HCT116 (cell line): ENCODE measurements around the gene LDAF1. TPM values are rescaled to one million over a fixed set of nuclear protein-coding genes. Genes with fewer than 3 reads are reported as not detected.

Experiments
- ATAC-seq: fragments of 200-7000 bp; cut with Tn5 transposase; 2 replicates; pipeline ENCODE4 v1.9.1; 2020; ENCODE audit warnings: mild to moderate bottlenecking, moderate library complexity
- BruUV-seq: library from RNA; stranded (reverse); fragments of 400-500 nt; replicated peaks from 2 replicates; lab custom pipeline; 2021; lab: Mats Ljungman, UMichigan
- CTCF ChIA-PET: fragments of 300-600 bp; sonication (Branson Sonifier 250); formaldehyde crosslinking; loops from one replicate; lab custom pipeline; 2021; ENCODE audit warnings: antibody characterized with exemption; lab: Charles Lee
- POLR2A ChIA-PET: fragments of 300-600, 350-600 bp; sonication (Branson Sonifier 250); formaldehyde crosslinking; loops from one replicate; lab custom pipeline; 2021; ENCODE audit warnings: antibody characterized with exemption; lab: Charles Lee
- RAD21 ChIA-PET, 2 experiments: fragments of 300-600 bp; sonication (Branson Sonifier 250); formaldehyde crosslinking; loops; one replicate each; lab custom pipeline; 2023; ENCODE audit warnings: low total read pairs in 2 of 2; ENCODE audit not compliant: uncharacterized antibody in 2 of 2, unreplicated experiment in 2 of 2, low non-redundant PET in 1 of 2; lab: Charles Lee
- DNase-seq: peaks from one replicate; pipeline ENCODE4 v3.0.0-alpha.2; 2010; ENCODE audit warnings: low read depth, low spot score
- H2AFZ ChIP-seq: fragments of 200-600 bp; shearing (Covaris generic), sonication (generic); 2 replicates; pipeline ENCODE4 v1.6.1; 2017; ENCODE audit warnings: low read depth, mixed run types, mixed read lengths, antibody characterized with exemption, low read length; ENCODE audit not compliant: poor library complexity, severe bottlenecking
- H3K27ac ChIP-seq: 2 replicates; pipeline ENCODE4 v1.5.1; 2012; ENCODE audit warnings: low read depth, low read length
- H3K27me3 ChIP-seq: fragments of 200-600 bp; sonication (generic); 2 replicates; pipeline ENCODE4 v1.6.1; 2016; ENCODE audit warnings: mixed run types, low read length, mixed read lengths; ENCODE audit not compliant: insufficient read depth
- H3K36me3 ChIP-seq, 2 experiments: fragments of 200-500 bp in 1 of 2; fragments of 200-600 bp in 1 of 2; sonication (Bioruptor generic) in 1 of 2; sonication (generic) in 1 of 2; 2 replicates each; pipeline versions ENCODE4 v1.5.1 to v1.6.1; 2014 to 2016; ENCODE audit warnings: low read length in 2 of 2, inconsistent platforms in 1 of 2, mixed read lengths in 1 of 2, mixed run types in 1 of 2; ENCODE audit not compliant: insufficient read depth in 2 of 2, control insufficient read depth in 1 of 2
- H3K4me1 ChIP-seq, 2 experiments: fragments of 200-600 bp in 1 of 2; sonication (generic) in 1 of 2; 2 replicates each; pipeline versions ENCODE4 v1.5.1 to v1.6.1; 2012 to 2017; ENCODE audit warnings: low read length in 2 of 2, inconsistent platforms in 1 of 2, mild to moderate bottlenecking in 1 of 2, mixed read lengths in 1 of 2, mixed run types in 1 of 2, moderate library complexity in 1 of 2; ENCODE audit not compliant: insufficient read depth in 2 of 2, control insufficient read depth in 1 of 2
- H3K4me2 ChIP-seq: fragments of 200-600 bp; sonication (generic); 2 replicates; pipeline ENCODE4 v1.6.1; 2017; ENCODE audit warnings: mixed run types, low read length, mixed read lengths
- H3K4me3 ChIP-seq, 2 experiments: fragments of 200-600 bp in 1 of 2; sonication (generic) in 1 of 2; replicated peaks in 1 of 2; 2 replicates each; pipeline ENCODE4 v1.5.1; 2011 to 2016; ENCODE audit warnings: low read length in 2 of 2, control low read depth in 1 of 2, low read depth in 1 of 2, mild to moderate bottlenecking in 1 of 2, mixed read lengths in 1 of 2, mixed run types in 1 of 2
- H3K79me2 ChIP-seq: fragments of 200-600 bp; sonication (generic); 2 replicates; pipeline ENCODE4 v1.6.1; 2017; ENCODE audit warnings: mild to moderate bottlenecking, mixed run types, low read length, moderate library complexity, mixed read lengths; ENCODE audit not compliant: insufficient read depth
- H3K9ac ChIP-seq: fragments of 200-600 bp; sonication (generic); 2 replicates; pipeline ENCODE4 v1.6.1; 2016; ENCODE audit warnings: low read length, mixed read lengths
- H3K9me2 ChIP-seq: fragments of 200-600 bp; sonication (generic), shearing (Covaris generic); 2 replicates; pipeline ENCODE4 v1.6.1; 2017; ENCODE audit warnings: mixed run types, mild to moderate bottlenecking, moderate library complexity; ENCODE audit not compliant: insufficient read depth
- H3K9me3 ChIP-seq, 2 experiments: fragments of 200-500 bp in 1 of 2; fragments of 200-600 bp in 1 of 2; sonication (Bioruptor generic) in 1 of 2; sonication (generic) in 1 of 2; 2 replicates each; pipeline ENCODE4 v1.6.1; 2014 to 2017; ENCODE audit warnings: low read length in 2 of 2, mixed read lengths in 2 of 2, inconsistent platforms in 1 of 2, low read depth in 1 of 2, mild to moderate bottlenecking in 1 of 2, mixed run types in 1 of 2, moderate library complexity in 1 of 2; ENCODE audit not compliant: control insufficient read depth in 1 of 2, insufficient read depth in 1 of 2
- H4K20me1 ChIP-seq: fragments of 200-600 bp; sonication (generic), shearing (Covaris generic); 2 replicates; pipeline ENCODE4 v1.6.1; 2017; ENCODE audit warnings: mixed run types, mild to moderate bottlenecking, moderate library complexity; ENCODE audit not compliant: insufficient read depth
- ATF3 ChIP-seq: IDR thresholded peaks from 2 replicates; pipeline ENCODE4 v1.6.1; 2012
- CEBPB ChIP-seq: IDR thresholded peaks from 2 replicates; pipeline ENCODE4 v1.6.1; 2012; ENCODE audit warnings: low read depth
- ELF1 ChIP-seq: IDR thresholded peaks from 2 replicates; pipeline ENCODE4 v1.6.1; 2012; ENCODE audit warnings: low read depth, borderline replicate concordance
- EZH2 ChIP-seq: fragments of 200-600 bp; sonication (generic); IDR thresholded peaks from 2 replicates; pipeline ENCODE4 v1.6.1; 2017; ENCODE audit warnings: antibody characterized with exemption, mixed run types
- FOSL1 ChIP-seq: IDR thresholded peaks from 2 replicates; pipeline ENCODE4 v1.6.1; 2012; ENCODE audit warnings: low read depth
- JUND ChIP-seq: IDR thresholded peaks from 2 replicates; pipeline ENCODE4 v1.6.1; 2012
- POLR2A ChIP-seq: IDR thresholded peaks from 2 replicates; pipeline ENCODE4 v1.7.0; 2011; ENCODE audit warnings: borderline replicate concordance; ENCODE audit not compliant: insufficient read depth, insufficient read length; ENCODE audit errors: extremely low read depth
- POLR2AphosphoS5 ChIP-seq: IDR thresholded peaks from 2 replicates; pipeline ENCODE4 v1.6.1; 2011; ENCODE audit warnings: mild to moderate bottlenecking, low read depth, low read length, moderate library complexity
- RAD21 ChIP-seq: IDR thresholded peaks from 2 replicates; pipeline ENCODE4 v1.6.1; 2012; ENCODE audit warnings: low read depth, mild to moderate bottlenecking
- SIN3A ChIP-seq: IDR thresholded peaks from 2 replicates; pipeline ENCODE4 v1.6.1; 2012; ENCODE audit warnings: low read depth
- YY1 ChIP-seq: IDR thresholded peaks from 2 replicates; pipeline ENCODE4 v1.6.1; 2011; ENCODE audit warnings: low read length, low read depth, moderate library complexity, mild to moderate bottlenecking; ENCODE audit not compliant: insufficient replicate concordance; ENCODE audit errors: extremely low read depth
- ZBTB33 ChIP-seq: IDR thresholded peaks from 2 replicates; pipeline ENCODE4 v1.6.1; 2011; ENCODE audit warnings: mild to moderate bottlenecking, low read length, moderate library complexity; ENCODE audit not compliant: insufficient replicate concordance; ENCODE audit errors: extremely low read depth
- ZFX ChIP-seq: fragments of 450-650 bp; IDR thresholded peaks from 2 replicates; pipeline ENCODE4 v1.6.1; 2017
- ZNF274 ChIP-seq: fragments of 200-500 bp; sonication (Bioruptor generic); IDR thresholded peaks from 2 replicates; pipeline ENCODE4 v1.6.1; 2014; ENCODE audit warnings: mild to moderate bottlenecking, low read depth, low read length, inconsistent platforms
- intact Hi-C: fragments of 100-400 bp; cut with micrococcal nuclease; formaldehyde crosslinking; loops from 2 replicates; pipeline ENCODE4 v1.10.0; 2022
- total RNA-seq: library from RNA; stranded (reverse); gene quantifications from one replicate; pipeline ENCODE4 v1.2.1, GENCODE V29; 2021; ENCODE audit not compliant: unreplicated experiment
- TF ChIP-seq, protein P1 (sequence below), 3 experiments: fragments of 200-600 bp in 1 of 3; sonication (generic) in 1 of 3; IDR thresholded peaks in 2 of 3; conservative IDR thresholded peaks in 1 of 3; 2 replicates each; pipeline ENCODE4 v1.5.1; 2012 to 2017; ENCODE audit warnings: low read depth in 2 of 3, low read length in 2 of 3, antibody characterized with exemption in 1 of 3, borderline replicate concordance in 1 of 3, control low read depth in 1 of 3, mild to moderate bottlenecking in 1 of 3, mixed read lengths in 1 of 3, mixed run types in 1 of 3, moderate library complexity in 1 of 3; ENCODE audit not compliant: insufficient read depth in 1 of 3
- TF ChIP-seq, protein P2 (sequence below): IDR thresholded peaks from 2 replicates; pipeline ENCODE4 v1.6.1; 2012
- TF ChIP-seq, protein P3 (sequence below): IDR thresholded peaks from 2 replicates; pipeline ENCODE4 v1.6.1; 2012; ENCODE audit warnings: low read depth

LDAF1 gene
- total RNA-seq, 1 experiment from 2014 or later: 30.0 TPM

DNA sequence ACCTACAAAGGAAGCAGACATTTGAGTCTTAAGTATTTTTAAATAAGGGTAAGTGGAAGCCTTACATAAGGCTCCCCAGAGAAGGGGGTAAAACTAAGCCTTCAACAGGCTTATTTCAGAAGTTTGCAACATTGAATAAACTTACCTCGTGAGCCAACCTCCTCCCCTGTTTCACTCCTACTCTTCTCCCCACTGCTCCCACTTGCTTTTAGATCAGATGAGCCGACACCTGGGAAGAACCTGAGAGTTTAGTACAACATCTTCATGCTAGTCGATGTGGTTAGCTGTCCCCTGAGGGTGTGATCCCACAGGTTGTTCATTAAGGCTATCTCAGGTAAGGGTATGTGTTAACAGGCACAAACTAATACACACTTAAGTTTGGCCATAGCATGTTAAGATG, 39.1 kb downstream of the LDAF1 start (continued):
- TF ChIP-seq, protein P1, sequence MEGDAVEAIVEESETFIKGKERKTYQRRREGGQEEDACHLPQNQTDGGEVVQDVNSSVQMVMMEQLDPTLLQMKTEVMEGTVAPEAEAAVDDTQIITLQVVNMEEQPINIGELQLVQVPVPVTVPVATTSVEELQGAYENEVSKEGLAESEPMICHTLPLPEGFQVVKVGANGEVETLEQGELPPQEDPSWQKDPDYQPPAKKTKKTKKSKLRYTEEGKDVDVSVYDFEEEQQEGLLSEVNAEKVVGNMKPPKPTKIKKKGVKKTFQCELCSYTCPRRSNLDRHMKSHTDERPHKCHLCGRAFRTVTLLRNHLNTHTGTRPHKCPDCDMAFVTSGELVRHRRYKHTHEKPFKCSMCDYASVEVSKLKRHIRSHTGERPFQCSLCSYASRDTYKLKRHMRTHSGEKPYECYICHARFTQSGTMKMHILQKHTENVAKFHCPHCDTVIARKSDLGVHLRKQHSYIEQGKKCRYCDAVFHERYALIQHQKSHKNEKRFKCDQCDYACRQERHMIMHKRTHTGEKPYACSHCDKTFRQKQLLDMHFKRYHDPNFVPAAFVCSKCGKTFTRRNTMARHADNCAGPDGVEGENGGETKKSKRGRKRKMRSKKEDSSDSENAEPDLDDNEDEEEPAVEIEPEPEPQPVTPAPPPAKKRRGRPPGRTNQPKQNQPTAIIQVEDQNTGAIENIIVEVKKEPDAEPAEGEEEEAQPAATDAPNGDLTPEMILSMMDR (IDR thresholded peaks at IDR 0.05 in 2 of 3, conservative IDR thresholded peaks at IDR 0.05 in 1 of 3; ENCODE audit: borderline replicate concordance in 1 of 3, insufficient read depth in 1 of 3, low read depth in 2 of 3, low read length in 2 of 3): no peak
- TF ChIP-seq ZBTB33 (no peak), JUND (no peak), ATF3 (no peak), RAD21 (no peak)
- TF ChIP-seq, all 23 proteins: peak for 0

DNA sequence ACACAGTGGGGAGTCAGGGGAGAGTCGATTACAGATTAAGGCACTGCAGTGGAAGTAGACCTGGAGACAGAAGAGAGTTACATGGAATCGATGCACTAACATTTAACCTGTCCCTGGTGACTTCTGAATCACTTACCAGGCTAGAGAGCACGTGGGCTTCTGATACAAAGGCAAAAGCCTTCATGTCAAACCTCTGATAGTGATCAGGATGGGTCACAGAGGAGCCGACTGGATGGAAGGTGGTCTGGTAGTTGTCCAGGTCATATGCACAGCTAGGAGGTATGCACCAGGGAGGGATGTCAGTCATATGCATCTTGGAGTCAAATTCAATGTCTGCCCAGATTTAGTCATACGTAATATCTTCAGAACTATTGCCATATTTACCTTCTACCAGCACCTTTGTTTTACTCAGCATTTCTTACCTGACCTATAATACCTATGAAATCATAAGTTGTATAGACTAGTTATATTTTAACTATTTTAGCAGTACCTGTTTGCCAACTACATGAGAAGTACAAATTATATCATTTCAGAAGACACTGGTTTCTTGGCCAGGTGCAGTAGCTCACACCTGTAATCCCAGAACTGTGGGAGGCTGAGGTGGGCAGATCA, 41.2 kb downstream of the LDAF1 start:
- no TSS peak for BruUV-seq
- no peak overlapping the region for H2AFZ ChIP-seq
- H3K27ac ChIP-seq: no peak overlapping the region
- intact Hi-C loops: no loop called here
- ChIA-PET RAD21 (no interaction called here), POLR2A (no interaction called here), CTCF (interaction anchor here (1.3 kb wide), 1 partner anchor 11 kb away, joined by 5 read pairs; no protein-coding TSS in a partner anchor)
- H3K36me3 ChIP-seq: no peaks in the 10 kb centered on the region
- H4K20me1 ChIP-seq: no peaks in the 10 kb centered on the region
- H3K27me3 ChIP-seq: peaks cover 8% of the 10 kb centered on the region; the same call in 1 of the 2 replicates
- no peaks in the 10 kb centered on the region for H3K79me2 ChIP-seq
- H3K9me3 ChIP-seq: no peaks in the 10 kb centered on the region
- H3K9me2 ChIP-seq: no peaks in the 10 kb centered on the region
- no peak overlapping the region for H3K4me3 ChIP-seq
- no peak overlapping the region for H3K4me2 ChIP-seq
- H3K4me1 ChIP-seq: no peaks in the 10 kb centered on the region
- H3K9ac ChIP-seq: no peak overlapping the region
- DNase-seq (no peak), ATAC-seq (no peak)
- TF ChIP-seq RAD21 (no peak), POLR2A (no peak), ZNF274 (no peak), CEBPB (no peak), ELF1 (no peak), POLR2AphosphoS5 (no peak), EZH2 (no peak), JUND (no peak), ZFX (no peak), SIN3A (no peak), YY1 (no peak), FOSL1 (no peak), ATF3 (no peak)
- TF ChIP-seq, protein P2, sequence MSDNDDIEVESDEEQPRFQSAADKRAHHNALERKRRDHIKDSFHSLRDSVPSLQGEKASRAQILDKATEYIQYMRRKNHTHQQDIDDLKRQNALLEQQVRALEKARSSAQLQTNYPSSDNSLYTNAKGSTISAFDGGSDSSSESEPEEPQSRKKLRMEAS: no peak
- TF ChIP-seq, protein P3, sequence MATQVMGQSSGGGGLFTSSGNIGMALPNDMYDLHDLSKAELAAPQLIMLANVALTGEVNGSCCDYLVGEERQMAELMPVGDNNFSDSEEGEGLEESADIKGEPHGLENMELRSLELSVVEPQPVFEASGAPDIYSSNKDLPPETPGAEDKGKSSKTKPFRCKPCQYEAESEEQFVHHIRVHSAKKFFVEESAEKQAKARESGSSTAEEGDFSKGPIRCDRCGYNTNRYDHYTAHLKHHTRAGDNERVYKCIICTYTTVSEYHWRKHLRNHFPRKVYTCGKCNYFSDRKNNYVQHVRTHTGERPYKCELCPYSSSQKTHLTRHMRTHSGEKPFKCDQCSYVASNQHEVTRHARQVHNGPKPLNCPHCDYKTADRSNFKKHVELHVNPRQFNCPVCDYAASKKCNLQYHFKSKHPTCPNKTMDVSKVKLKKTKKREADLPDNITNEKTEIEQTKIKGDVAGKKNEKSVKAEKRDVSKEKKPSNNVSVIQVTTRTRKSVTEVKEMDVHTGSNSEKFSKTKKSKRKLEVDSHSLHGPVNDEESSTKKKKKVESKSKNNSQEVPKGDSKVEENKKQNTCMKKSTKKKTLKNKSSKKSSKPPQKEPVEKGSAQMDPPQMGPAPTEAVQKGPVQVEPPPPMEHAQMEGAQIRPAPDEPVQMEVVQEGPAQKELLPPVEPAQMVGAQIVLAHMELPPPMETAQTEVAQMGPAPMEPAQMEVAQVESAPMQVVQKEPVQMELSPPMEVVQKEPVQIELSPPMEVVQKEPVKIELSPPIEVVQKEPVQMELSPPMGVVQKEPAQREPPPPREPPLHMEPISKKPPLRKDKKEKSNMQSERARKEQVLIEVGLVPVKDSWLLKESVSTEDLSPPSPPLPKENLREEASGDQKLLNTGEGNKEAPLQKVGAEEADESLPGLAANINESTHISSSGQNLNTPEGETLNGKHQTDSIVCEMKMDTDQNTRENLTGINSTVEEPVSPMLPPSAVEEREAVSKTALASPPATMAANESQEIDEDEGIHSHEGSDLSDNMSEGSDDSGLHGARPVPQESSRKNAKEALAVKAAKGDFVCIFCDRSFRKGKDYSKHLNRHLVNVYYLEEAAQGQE: no peak
